T-helper 22 cell (primary cell): ENCODE data around the gene SH2B2.

Experiments
- DNase-seq: peaks from one replicate; pipeline ENCODE4 v3.0.0-alpha.2; 2020; ENCODE audit warnings: low read depth

Gene SH2B2

GRCh38 chr7:102266541-102266940, 20.1 kb upstream of the SH2B2 start:
- no peak for DNase-seq

GRCh38 chr7:102268635-102269034, 18.0 kb upstream of the SH2B2 start:
- DNase-seq, result no peak

- no peak for DNase-seq
Observed at GRCh38 chr7:102270178-102270887, 16.3 kb upstream of the SH2B2 start.

- DNase-seq, result no peak
Observed at GRCh38 chr7:102271158-102271798, 15.4 kb upstream of the SH2B2 start.

GRCh38 chr7:102272075-102272916, 14.4 kb upstream of the SH2B2 start:
- DNase-seq, result peak; percentile 37

GRCh38 chr7:102272917-102273748, 13.5 kb upstream of the SH2B2 start:
- DNase-seq, result no peak

- DNase-seq, result no peak
Observed at GRCh38 chr7:102273749-102274712, 12.6 kb upstream of the SH2B2 start.

- DNase-seq, result no peak
Observed at GRCh38 chr7:102275123-102275703, 11.5 kb upstream of the SH2B2 start.

GRCh38 chr7:102277901-102278300, 8.8 kb upstream of the SH2B2 start:
- DNase-seq, result no peak

GRCh38 chr7:102279537-102280400, 6.9 kb upstream of the SH2B2 start:
- peak; percentile 40 for DNase-seq

- DNase-seq, result no peak
Observed at GRCh38 chr7:102280521-102280920, 6.1 kb upstream of the SH2B2 start.

GRCh38 chr7:102281785-102282184, 4.9 kb upstream of the SH2B2 start:
- DNase-seq, result no peak

- no peak for DNase-seq
Observed at GRCh38 chr7:102282465-102283362, 4.0 kb upstream of the SH2B2 start.

- no peak for DNase-seq
Observed at GRCh38 chr7:102283477-102284189, 3.0 kb upstream of the SH2B2 start.

- peak; percentile 54 for DNase-seq
Observed at GRCh38 chr7:102284399-102284798, 2.3 kb upstream of the SH2B2 start.

- no peak for DNase-seq
Observed at GRCh38 chr7:102284891-102285539, 1.7 kb upstream of the SH2B2 start.

- no peak for DNase-seq
Observed at GRCh38 chr7:102285540-102286236, 980 bp upstream of the SH2B2 start.
